Erythroblast (primary cell): Measurements from ENCODE around the gene PCBP2.

ENCODE experiments used
- GATA1 ChIP-seq: IDR thresholded peaks from 2 replicates; pipeline ENCODE4 v1.6.1; 2011; ENCODE audit warnings: low read depth, mild to moderate bottlenecking, control low read depth, low read length, moderate library complexity
- POLR2A ChIP-seq: IDR thresholded peaks from 2 replicates; pipeline ENCODE4 v1.6.1; 2011; ENCODE audit warnings: mild to moderate bottlenecking, low read length

- TF ChIP-seq POLR2A = no peak
- TF ChIP-seq GATA1 = no peak
These were observed 55.1 kb downstream of the PCBP2 start, which contains the start of gene NPFF for GRCh38 chr12:53506881-53507602.
